GM13976 (cell line): ENCODE measurements around the gene SNX24.

ENCODE experiments used
- DNase-seq: peaks from one replicate; pipeline ENCODE4 v3.0.0; 2012; ENCODE audit warnings: low spot score
- in situ Hi-C: fragments of 300-500 bp; cut with MboI; formaldehyde crosslinking; loops from one replicate; pipeline ENCODE4 v1.12.0; 2022; ENCODE audit warnings: low sequenced_read_pairs, mixed read lengths, inconsistent platforms; ENCODE audit not compliant: unreplicated experiment
- TF ChIP-seq, protein P1 (sequence below): IDR thresholded peaks from 2 replicates; pipeline ENCODE4 v1.5.1; 2012; ENCODE audit warnings: borderline replicate concordance, mild to moderate bottlenecking; ENCODE audit not compliant: insufficient read depth; ENCODE audit errors: extremely low read depth, missing control alignments, control extremely low read depth

SNX24 gene

DNA sequence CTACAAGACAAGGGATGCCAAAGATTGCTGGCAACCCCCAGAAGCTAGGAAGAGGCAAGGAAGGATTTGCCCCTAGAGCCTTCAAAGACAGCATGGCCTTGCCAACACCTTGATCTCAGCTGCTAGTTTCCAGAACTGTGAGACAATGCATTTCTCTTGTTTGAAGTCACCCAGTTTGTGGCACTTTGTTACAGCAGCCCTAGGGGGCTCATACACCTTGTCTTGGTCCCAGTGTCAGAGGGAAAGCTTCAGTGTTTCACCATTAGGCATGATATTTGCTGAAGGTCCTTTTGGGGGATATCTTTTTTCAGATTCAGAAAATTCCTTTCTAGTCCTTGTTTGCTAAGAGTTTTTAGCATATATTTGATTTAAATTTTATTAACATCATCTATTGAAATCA, 194.3 kb downstream of the SNX24 start:
- DNase-seq = no peak
- TF ChIP-seq, protein P1, sequence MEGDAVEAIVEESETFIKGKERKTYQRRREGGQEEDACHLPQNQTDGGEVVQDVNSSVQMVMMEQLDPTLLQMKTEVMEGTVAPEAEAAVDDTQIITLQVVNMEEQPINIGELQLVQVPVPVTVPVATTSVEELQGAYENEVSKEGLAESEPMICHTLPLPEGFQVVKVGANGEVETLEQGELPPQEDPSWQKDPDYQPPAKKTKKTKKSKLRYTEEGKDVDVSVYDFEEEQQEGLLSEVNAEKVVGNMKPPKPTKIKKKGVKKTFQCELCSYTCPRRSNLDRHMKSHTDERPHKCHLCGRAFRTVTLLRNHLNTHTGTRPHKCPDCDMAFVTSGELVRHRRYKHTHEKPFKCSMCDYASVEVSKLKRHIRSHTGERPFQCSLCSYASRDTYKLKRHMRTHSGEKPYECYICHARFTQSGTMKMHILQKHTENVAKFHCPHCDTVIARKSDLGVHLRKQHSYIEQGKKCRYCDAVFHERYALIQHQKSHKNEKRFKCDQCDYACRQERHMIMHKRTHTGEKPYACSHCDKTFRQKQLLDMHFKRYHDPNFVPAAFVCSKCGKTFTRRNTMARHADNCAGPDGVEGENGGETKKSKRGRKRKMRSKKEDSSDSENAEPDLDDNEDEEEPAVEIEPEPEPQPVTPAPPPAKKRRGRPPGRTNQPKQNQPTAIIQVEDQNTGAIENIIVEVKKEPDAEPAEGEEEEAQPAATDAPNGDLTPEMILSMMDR = no peak
- in situ Hi-C loops = no loop called here

DNA sequence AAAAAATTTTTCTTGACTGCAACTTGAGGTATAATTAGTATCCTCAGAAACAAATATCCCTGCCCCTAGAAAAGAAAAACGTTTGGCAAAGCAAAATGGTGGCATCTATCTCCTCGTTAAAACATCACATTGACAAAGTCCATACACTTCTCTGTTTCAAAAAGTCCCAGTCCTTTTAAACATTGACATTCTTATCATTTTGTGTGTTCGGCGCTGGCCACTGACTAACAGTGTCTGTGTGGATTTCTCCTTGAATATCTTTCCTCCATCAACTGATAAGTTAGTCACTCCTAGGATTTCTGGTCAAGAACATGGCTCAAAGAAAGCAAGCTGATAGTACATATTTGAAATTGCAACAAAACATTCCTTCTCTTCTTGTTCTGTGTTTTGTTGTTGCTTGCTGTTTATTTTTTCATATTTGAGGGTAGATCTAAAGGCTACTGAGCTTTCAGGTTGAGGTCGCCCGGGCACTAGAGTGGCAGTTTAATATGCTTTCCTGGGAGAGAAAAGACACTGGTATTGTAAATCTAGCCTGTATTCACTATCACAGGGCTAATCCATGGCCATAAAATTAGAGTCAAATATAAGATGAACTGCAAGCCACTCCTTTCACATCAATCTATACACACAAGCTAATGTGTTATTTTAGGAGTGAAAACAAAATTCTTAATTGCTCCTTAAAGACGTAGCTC, 199.7 kb downstream of the SNX24 start:
- DNase-seq = no peak
- TF ChIP-seq, protein P1 = no peak
- in situ Hi-C loops = no loop called here

- DNase-seq = no peak
- in situ Hi-C loops = no loop called here
- TF ChIP-seq, protein P1 = no peak
Observed at GRCh38 chr5:123046222-123046621, 200.8 kb downstream of the SNX24 start.

- in situ Hi-C loops = no loop called here
- DNase-seq = no peak
- TF ChIP-seq, protein P1 = no peak
Observed at GRCh38 chr5:123047706-123048105, 202.3 kb downstream of the SNX24 start.

- in situ Hi-C loops = no loop called here
- TF ChIP-seq, protein P1 = no peak
- DNase-seq = no peak
Observed at GRCh38 chr5:123051206-123051605, 205.8 kb downstream of the SNX24 start.
